ENCODE measurements around the gene PTPRE. TPM values are rescaled to one million over a fixed set of nuclear protein-coding genes. Genes with fewer than 3 reads are reported as not detected.
A peak's percentile ranks its signal among the peaks of the same experiment; 100 is the strongest.

Gene PTPRE
- polyA plus RNA-seq, 1 donor from 2014 or later, result 11.2 TPM

- Mint-ChIP-seq H3K9me3 (no peaks in the 10 kb centered on the region), H3K27me3 (peaks cover 21% of the 10 kb centered on the region), H3K4me3 (peak overlapping the region in 1 of 4 donors; percentile 34), H3K4me1 (peaks cover 0 to 5% (median 2%) of the 10 kb centered on the region in 3 donors), H3K36me3 (no peaks in the 10 kb centered on the region), H3K27ac (no peak overlapping the region)
Measured at GRCh38 chr10:127909716-127910463, 3.0 kb downstream of the PTPRE start.

GRCh38 chr10:127910464-127910770 is 3.5 kb downstream of the PTPRE start:
- peaks cover 18% of the 10 kb centered on the region for H3K27me3 Mint-ChIP-seq
- no peak overlapping the region for H3K27ac Mint-ChIP-seq
- no peaks in the 10 kb centered on the region for H3K36me3 Mint-ChIP-seq
- H3K4me3 Mint-ChIP-seq, result peak overlapping the region in 1 of 4 donors; percentile 34
- H3K9me3 Mint-ChIP-seq, result no peaks in the 10 kb centered on the region
- peaks cover 0 to 5% (median 2%) of the 10 kb centered on the region in 3 donors for H3K4me1 Mint-ChIP-seq

- Mint-ChIP-seq H3K4me3 (no peak overlapping the region), H3K4me1 (peaks cover 0 to 5% (median 2%) of the 10 kb centered on the region in 3 donors), H3K27ac (no peak overlapping the region), H3K27me3 (peaks cover 12% of the 10 kb centered on the region), H3K9me3 (no peaks in the 10 kb centered on the region), H3K36me3 (no peaks in the 10 kb centered on the region)
Measured at GRCh38 chr10:127911218-127911866, 4.4 kb downstream of the PTPRE start.

GRCh38 chr10:127911867-127912257 is 5.0 kb downstream of the PTPRE start:
- Mint-ChIP-seq H3K4me1 (peaks cover 0 to 5% (median 2%) of the 10 kb centered on the region in 3 donors), H3K27me3 (peaks cover 12% of the 10 kb centered on the region), H3K9me3 (no peaks in the 10 kb centered on the region), H3K36me3 (no peaks in the 10 kb centered on the region), H3K27ac (no peak overlapping the region), H3K4me3 (no peak overlapping the region)

GRCh38 chr10:127912607-127913367 is 5.9 kb downstream of the PTPRE start:
- Mint-ChIP-seq H3K4me3 (peak overlapping the region in 1 of 4 donors; percentile 62), H3K27ac (no peak overlapping the region), H3K9me3 (no peaks in the 10 kb centered on the region), H3K4me1 (peaks cover 0 to 5% (median 2%) of the 10 kb centered on the region in 3 donors), H3K27me3 (peaks cover 10% of the 10 kb centered on the region), H3K36me3 (no peaks in the 10 kb centered on the region)

GRCh38 chr10:127913368-127913759 is 6.5 kb downstream of the PTPRE start:
- Mint-ChIP-seq H3K4me1 (peaks cover 0 to 5% (median 2%) of the 10 kb centered on the region in 3 donors), H3K9me3 (no peaks in the 10 kb centered on the region), H3K27ac (no peak overlapping the region), H3K27me3 (peaks cover 5% of the 10 kb centered on the region), H3K4me3 (no peak overlapping the region), H3K36me3 (no peaks in the 10 kb centered on the region)

- H3K27ac Mint-ChIP-seq, result no peak overlapping the region
- peaks cover 2% of the 10 kb centered on the region for H3K27me3 Mint-ChIP-seq
- H3K9me3 Mint-ChIP-seq, result no peaks in the 10 kb centered on the region
- no peak overlapping the region for H3K4me3 Mint-ChIP-seq
- no peaks in the 10 kb centered on the region for H3K36me3 Mint-ChIP-seq
- peaks cover 0 to 2% (median 1%) of the 10 kb centered on the region in 3 donors for H3K4me1 Mint-ChIP-seq
Measured at GRCh38 chr10:127915324-127915723, 8.4 kb downstream of the PTPRE start.

- no peaks in the 10 kb centered on the region for H3K9me3 Mint-ChIP-seq
- no peak overlapping the region for H3K4me3 Mint-ChIP-seq
- H3K27ac Mint-ChIP-seq, result no peak overlapping the region
- H3K36me3 Mint-ChIP-seq, result no peaks in the 10 kb centered on the region
- H3K4me1 Mint-ChIP-seq, result peaks cover 0 to 2% (median 0%) of the 10 kb centered on the region in 3 donors
- peaks cover 2% of the 10 kb centered on the region for H3K27me3 Mint-ChIP-seq
Measured at GRCh38 chr10:127916826-127917225, 9.9 kb downstream of the PTPRE start.

- H3K9me3 Mint-ChIP-seq, result no peaks in the 10 kb centered on the region
Measured at GRCh38 chr10:127918572-127918971, 11.7 kb downstream of the PTPRE start.

GRCh38 chr10:127919418-127920271 is 12.7 kb downstream of the PTPRE start:
- peaks cover 0 to 2% (median 0%) of the 10 kb centered on the region in 3 donors for H3K4me1 Mint-ChIP-seq
- peak overlapping the region in 1 of 3 donors; percentile 79 for H3K27ac Mint-ChIP-seq
- H3K4me3 Mint-ChIP-seq, result no peak overlapping the region
- peaks cover 3% of the 10 kb centered on the region for H3K27me3 Mint-ChIP-seq
- no peaks in the 10 kb centered on the region for H3K9me3 Mint-ChIP-seq
- H3K36me3 Mint-ChIP-seq, result no peaks in the 10 kb centered on the region

More at GRCh38 chr10:127918572-127918971, 11.7 kb downstream of the PTPRE start:
- H3K36me3 Mint-ChIP-seq, result no peaks in the 10 kb centered on the region
- peaks cover 0 to 2% (median 0%) of the 10 kb centered on the region in 3 donors for H3K4me1 Mint-ChIP-seq
- H3K4me3 Mint-ChIP-seq, result no peak overlapping the region
- H3K27ac Mint-ChIP-seq, result no peak overlapping the region
- H3K27me3 Mint-ChIP-seq, result peaks cover 3% of the 10 kb centered on the region

- H3K36me3 Mint-ChIP-seq, result no peaks in the 10 kb centered on the region
- H3K4me1 Mint-ChIP-seq, result peaks cover 0 to 2% (median 0%) of the 10 kb centered on the region in 3 donors
- H3K4me3 Mint-ChIP-seq, result no peak overlapping the region
- no peaks in the 10 kb centered on the region for H3K9me3 Mint-ChIP-seq
- no peak overlapping the region for H3K27ac Mint-ChIP-seq
- peaks cover 3% of the 10 kb centered on the region for H3K27me3 Mint-ChIP-seq
Measured at GRCh38 chr10:127920306-127921074, 13.6 kb downstream of the PTPRE start.

- Mint-ChIP-seq H3K36me3 (no peaks in the 10 kb centered on the region), H3K27me3 (peaks cover 3% of the 10 kb centered on the region), H3K9me3 (no peaks in the 10 kb centered on the region), H3K4me3 (no peak overlapping the region), H3K27ac (no peak overlapping the region), H3K4me1 (peaks cover 0 to 2% (median 0%) of the 10 kb centered on the region in 3 donors)
Measured at GRCh38 chr10:127921075-127921752, 14.3 kb downstream of the PTPRE start.

- H3K4me1 Mint-ChIP-seq, result peaks cover 0 to 2% (median 0%) of the 10 kb centered on the region in 3 donors
- H3K27me3 Mint-ChIP-seq, result peaks cover 3% of the 10 kb centered on the region
- no peak overlapping the region for H3K4me3 Mint-ChIP-seq
- H3K36me3 Mint-ChIP-seq, result no peaks in the 10 kb centered on the region
- no peaks in the 10 kb centered on the region for H3K9me3 Mint-ChIP-seq
- H3K27ac Mint-ChIP-seq, result no peak overlapping the region
Measured at GRCh38 chr10:127921753-127922145, 14.8 kb downstream of the PTPRE start.
